Measurements from ENCODE around the gene AVL9. TPM values are rescaled to one million over a fixed set of nuclear protein-coding genes. Genes with fewer than 3 reads are reported as not detected.
"Not testable (repeated sequence)": the region's sequence is repeated elsewhere in the genome, so short reads cannot be mapped to it uniquely, and the experiment has no call there.

The AVL9 gene
- total RNA-seq, 1 donor from 2014 or later = 36.8 TPM

- H3K27me3 Mint-ChIP-seq (ENCODE audit: low read depth) = no peaks in the 10 kb centered on the region
Observed at GRCh38 chr7:32461484-32461883, 33.8 kb upstream of the AVL9 start.

GRCh38 chr7:32462451-32462850 is 32.8 kb upstream of the AVL9 start:
- no peak for TF ChIP-seq CTCF (IDR thresholded peaks at IDR 0.05; ENCODE audit: unreplicated experiment)
- H3K27me3 Mint-ChIP-seq (ENCODE audit: low read depth) = no peaks in the 10 kb centered on the region
- H3K36me3 Mint-ChIP-seq = no peaks in the 10 kb centered on the region
- no peaks in the 10 kb centered on the region for H3K4me1 Mint-ChIP-seq
- H3K9me3 Mint-ChIP-seq = no peaks in the 10 kb centered on the region
- H3K4me3 Mint-ChIP-seq = no peak overlapping the region
- no peak for DNase-seq (ENCODE audit: low spot score in 2 of 2, unreplicated experiment in 2 of 2)
- H3K27ac Mint-ChIP-seq = no peak overlapping the region

More at GRCh38 chr7:32461484-32461883, 33.8 kb upstream of the AVL9 start:
- Mint-ChIP-seq H3K9me3 (no peaks in the 10 kb centered on the region), H3K36me3 (no peaks in the 10 kb centered on the region), H3K4me1 (no peaks in the 10 kb centered on the region), H3K27ac (no peak overlapping the region), H3K4me3 (no peak overlapping the region)
- no peak for DNase-seq (ENCODE audit: low spot score in 2 of 2, unreplicated experiment in 2 of 2)
- TF ChIP-seq CTCF (IDR thresholded peaks at IDR 0.05; ENCODE audit: unreplicated experiment) = no peak

GRCh38 chr7:32462977-32463376 is 32.3 kb upstream of the AVL9 start:
- Mint-ChIP-seq H3K9me3 (no peaks in the 10 kb centered on the region), H3K36me3 (no peaks in the 10 kb centered on the region), H3K27ac (no peak overlapping the region), H3K27me3 (ENCODE audit: low read depth) (no peaks in the 10 kb centered on the region), H3K4me1 (no peaks in the 10 kb centered on the region), H3K4me3 (no peak overlapping the region)
- no peak for TF ChIP-seq CTCF (IDR thresholded peaks at IDR 0.05; ENCODE audit: unreplicated experiment)
- no peak for DNase-seq (ENCODE audit: low spot score in 2 of 2, unreplicated experiment in 2 of 2)

GRCh38 chr7:32464641-32465416 is 30.5 kb upstream of the AVL9 start:
- H3K36me3 Mint-ChIP-seq; H3K27ac Mint-ChIP-seq; H3K4me1 Mint-ChIP-seq; DNase-seq (ENCODE audit: low spot score in 2 of 2, unreplicated experiment in 2 of 2); H3K27me3 Mint-ChIP-seq (ENCODE audit: low read depth); H3K9me3 Mint-ChIP-seq: not testable (repeated sequence)
- H3K4me3 Mint-ChIP-seq = peak overlapping the region; percentile 41

- DNase-seq (ENCODE audit: low spot score in 2 of 2, unreplicated experiment in 2 of 2); H3K27ac Mint-ChIP-seq; H3K9me3 Mint-ChIP-seq; H3K36me3 Mint-ChIP-seq; H3K4me3 Mint-ChIP-seq; H3K27me3 Mint-ChIP-seq (ENCODE audit: low read depth): not testable (repeated sequence)
- peaks cover 10% of the 10 kb centered on the region for H3K4me1 Mint-ChIP-seq
Observed at GRCh38 chr7:32470004-32470403, 25.3 kb upstream of the AVL9 start.

- H3K27ac Mint-ChIP-seq = no peak overlapping the region
- H3K4me1 Mint-ChIP-seq = peaks cover 15% of the 10 kb centered on the region
- H3K4me3 Mint-ChIP-seq = no peak overlapping the region
- TF ChIP-seq CTCF (IDR thresholded peaks at IDR 0.05; ENCODE audit: unreplicated experiment) = no peak
- no peaks in the 10 kb centered on the region for H3K9me3 Mint-ChIP-seq
- no peaks in the 10 kb centered on the region for H3K36me3 Mint-ChIP-seq
- no peaks in the 10 kb centered on the region for H3K27me3 Mint-ChIP-seq (ENCODE audit: low read depth)
- no peak for DNase-seq (ENCODE audit: low spot score in 2 of 2, unreplicated experiment in 2 of 2)
Observed at GRCh38 chr7:32470871-32471270, 24.4 kb upstream of the AVL9 start.
